Endothelial cell of umbilical vein (primary cell): ENCODE measurements around the gene JPH2. TPM values are rescaled to one million over a fixed set of nuclear protein-coding genes. Genes with fewer than 3 reads are reported as not detected.

Source experiments
- BruUV-seq: library from RNA; stranded (reverse); fragments of 400-500 nt; replicated peaks from 2 replicates; lab custom pipeline; 2021; lab: Mats Ljungman, UMichigan
- CTCF ChIA-PET: fragments of 300-600, 350-600 bp; sonication (Branson Sonifier 250); formaldehyde crosslinking; loops from one replicate; lab custom pipeline; 2021; ENCODE audit warnings: antibody characterized with exemption, inconsistent platforms; lab: Charles Lee
- POLR2A ChIA-PET: fragments of 300-600, 350-600 bp; sonication (Branson Sonifier 250); formaldehyde crosslinking; loops from one replicate; lab custom pipeline; 2021; ENCODE audit warnings: antibody characterized with exemption, inconsistent platforms; lab: Charles Lee
- DNase-seq: peaks from one replicate; pipeline ENCODE4 v3.0.0-alpha.2; 2011; ENCODE audit warnings: low read depth, low spot score
- FAIRE-seq: peaks from 2 replicates; lab custom pipeline; 2011; peaks lifted over from hg19 to GRCh38; lab: Jason Lieb, UNC
- H2AFZ ChIP-seq: 2 replicates; pipeline ENCODE4 v1.6.0; 2012; ENCODE audit warnings: low read depth, low read length, control low read depth, inconsistent platforms
- H3K27ac ChIP-seq: 2 replicates; pipeline ENCODE4 v1.5.1; 2011; ENCODE audit warnings: low read depth, mild to moderate bottlenecking, control low read depth, low read length, moderate library complexity; ENCODE audit not compliant: insufficient read depth
- H3K27me3 ChIP-seq, 2 experiments: 2 replicates each; pipeline versions ENCODE4 v1.6.0 to v1.6.1; 2011; ENCODE audit warnings: low read length in 2 of 2, mixed read lengths in 1 of 2; ENCODE audit not compliant: control insufficient read depth in 2 of 2, insufficient read depth in 2 of 2
- H3K36me3 ChIP-seq, 2 experiments: 2 replicates in 1 of 2; 3 replicates in 1 of 2; pipeline ENCODE4 v1.5.1; 2011; ENCODE audit warnings: low read length in 2 of 2, mild to moderate bottlenecking in 1 of 2, moderate library complexity in 1 of 2; ENCODE audit not compliant: control insufficient read depth in 2 of 2, insufficient read depth in 2 of 2; ENCODE audit errors: extremely low read depth in 1 of 2
- H3K4me1 ChIP-seq: 3 replicates; pipeline ENCODE4 v1.5.1; 2011; ENCODE audit warnings: mild to moderate bottlenecking, low read length; ENCODE audit not compliant: control insufficient read depth, insufficient read depth; ENCODE audit errors: extremely low read depth
- H3K4me2 ChIP-seq: 2 replicates; pipeline ENCODE4 v1.6.1; 2011; ENCODE audit warnings: low read length, control low read depth, mixed read lengths; ENCODE audit not compliant: insufficient read depth
- H3K4me3 ChIP-seq, 3 experiments: fragments of 200-600 bp in 1 of 3; sonication (generic), shearing (Covaris generic) in 1 of 3; replicated peaks in 1 of 3; 2 replicates each; pipeline ENCODE4 v1.5.1; 2011 to 2016; ENCODE audit warnings: control low read depth in 3 of 3, low read length in 3 of 3, mild to moderate bottlenecking in 2 of 3, inconsistent platforms in 1 of 3, low read depth in 1 of 3, moderate library complexity in 1 of 3; ENCODE audit not compliant: insufficient read depth in 1 of 3
- H3K79me2 ChIP-seq: 2 replicates; pipeline ENCODE4 v1.6.0; 2012; ENCODE audit warnings: low read length, inconsistent platforms; ENCODE audit not compliant: control insufficient read depth, insufficient read depth
- H3K9ac ChIP-seq: replicated peaks from 2 replicates; pipeline ENCODE3; 2011; ENCODE audit warnings: low read length, control low read depth; ENCODE audit not compliant: insufficient read depth; ENCODE audit errors: extremely low read depth
- H3K9me1 ChIP-seq: replicated peaks from 3 replicates; pipeline ENCODE4 v1.6.0; 2011; ENCODE audit warnings: mild to moderate bottlenecking, low read length; ENCODE audit not compliant: control insufficient read depth, insufficient read depth; ENCODE audit errors: extremely low read depth
- H3K9me3 ChIP-seq: replicated peaks from 2 replicates; pipeline ENCODE4 v1.5.1; 2012; ENCODE audit warnings: low read length, inconsistent platforms; ENCODE audit not compliant: control insufficient read depth, insufficient read depth
- H4K20me1 ChIP-seq: replicated peaks from 2 replicates; pipeline ENCODE3; 2011; ENCODE audit warnings: mild to moderate bottlenecking, low read length; ENCODE audit not compliant: control insufficient read depth, insufficient read depth; ENCODE audit errors: extremely low read depth
- GATA2 ChIP-seq: IDR thresholded peaks from 2 replicates; pipeline ENCODE4 v1.7.0; 2011; ENCODE audit warnings: low read depth, mild to moderate bottlenecking, moderate library complexity, mixed read lengths, low read length; ENCODE audit not compliant: insufficient read length, insufficient read depth
- JUN ChIP-seq: IDR thresholded peaks from 2 replicates; pipeline ENCODE4 v1.6.1; 2011; ENCODE audit warnings: borderline replicate concordance, low read depth; ENCODE audit not compliant: insufficient read length, insufficient read depth
- MYC ChIP-seq: IDR thresholded peaks from one replicate; pipeline ENCODE4 v1.6.1; 2011; ENCODE audit warnings: mild to moderate bottlenecking, low read depth, low read length
- POLR2A ChIP-seq: IDR thresholded peaks from 2 replicates; pipeline ENCODE4 v1.6.1; 2012; ENCODE audit warnings: low read depth, mild to moderate bottlenecking, control low read depth, low read length
- POLR2AphosphoS5 ChIP-seq: IDR thresholded peaks from 2 replicates; pipeline ENCODE4 v1.6.1; 2012; ENCODE audit warnings: low read depth, mild to moderate bottlenecking, control low read depth, low read length, moderate library complexity; ENCODE audit not compliant: insufficient read depth
- dilution Hi-C: fragments of 300-500 bp; cut with MboI; formaldehyde crosslinking; loops from one replicate; pipeline ENCODE4 v1.15.0; 2019; ENCODE audit warnings: low sequenced_read_pairs; ENCODE audit not compliant: extremely low pct_ligation_motif_present
- intact Hi-C: fragments of 100-400 bp; cut with micrococcal nuclease; formaldehyde crosslinking; loops from one replicate; pipeline ENCODE4 v1.10.0; 2022
- polyA plus RNA-seq, 4 experiments: library from polyadenylated mRNA; depleted of rRNA in 3 of 4; stranded (reverse) in 3 of 4; unstranded in 1 of 4; fragments of >200 nt; gene quantifications; 2 replicates each; pipeline versions ENCODE4 v1.2.1 to v1.2.3, GENCODE V29; 2011 to 2012; ENCODE audit warnings: missing spikeins in 1 of 4
- total RNA-seq: library from RNA; stranded (reverse); gene quantifications from 2 replicates; pipeline ENCODE4 v1.2.3, GENCODE V29; 2021
- TF ChIP-seq, protein P1 (sequence below), 2 donors: IDR thresholded peaks; 1 replicate in 1 of 2; 2 replicates in 1 of 2; pipeline ENCODE4 v1.5.1; 2011; ENCODE audit warnings: low read length in 2 of 2, mild to moderate bottlenecking in 2 of 2, moderate library complexity in 2 of 2, control low read depth in 1 of 2, inconsistent platforms in 1 of 2, low read depth in 1 of 2; ENCODE audit not compliant: insufficient read depth in 1 of 2; ENCODE audit errors: extremely low read depth in 1 of 2
- TF ChIP-seq, protein P2 (sequence below): IDR thresholded peaks from 2 replicates; pipeline ENCODE4 v1.6.1; 2011; ENCODE audit not compliant: insufficient read depth, insufficient read length

JPH2 gene
- total and polyA plus RNA-seq, 2 donors (not counting 3 experiments of a cell fraction or from before 2014, with no cell fraction given) = not detected

DNA sequence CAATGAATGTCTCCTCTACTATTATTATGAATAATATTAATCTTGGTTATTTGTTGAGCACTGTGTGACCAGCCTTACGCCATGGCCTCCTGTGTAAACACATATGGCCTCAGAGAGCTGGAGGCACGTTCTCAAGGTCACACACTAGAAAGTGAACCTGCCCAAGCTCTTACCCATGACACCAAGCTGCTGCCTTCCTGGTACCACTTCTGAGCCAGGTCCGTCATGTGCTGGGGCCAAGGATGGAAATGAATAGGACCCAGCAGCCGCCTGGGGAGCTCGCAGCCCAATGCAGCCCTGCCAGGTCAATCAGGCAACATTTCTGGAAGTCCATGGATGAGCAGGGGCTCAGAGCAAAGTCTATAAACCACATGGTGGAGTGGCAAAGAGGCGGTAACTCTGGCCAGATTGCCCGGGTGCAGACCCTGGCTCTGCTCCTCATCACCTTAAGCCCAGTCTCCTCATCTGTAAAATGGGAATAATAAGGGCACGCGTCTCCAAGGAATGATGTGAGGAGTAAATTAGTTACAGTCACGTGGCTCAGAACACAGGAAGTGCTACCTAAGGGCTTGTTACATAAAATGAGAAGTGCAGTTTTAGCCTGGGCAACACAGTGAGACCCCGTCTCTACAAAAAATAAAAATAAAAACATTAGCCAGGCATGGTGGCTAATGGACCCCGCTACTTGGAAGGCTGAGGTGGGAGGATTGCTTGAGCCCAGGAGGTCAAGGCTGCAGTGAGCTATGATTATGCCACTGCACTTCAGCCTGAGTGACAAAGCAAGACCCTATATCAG lies 61.5 kb downstream of the JPH2 start:
- no peak for DNase-seq

More for the DNA sequence above, 61.5 kb downstream of the JPH2 start:
- TF ChIP-seq POLR2AphosphoS5 = no peak
- TF ChIP-seq MYC = no peak
- TF ChIP-seq, protein P1, sequence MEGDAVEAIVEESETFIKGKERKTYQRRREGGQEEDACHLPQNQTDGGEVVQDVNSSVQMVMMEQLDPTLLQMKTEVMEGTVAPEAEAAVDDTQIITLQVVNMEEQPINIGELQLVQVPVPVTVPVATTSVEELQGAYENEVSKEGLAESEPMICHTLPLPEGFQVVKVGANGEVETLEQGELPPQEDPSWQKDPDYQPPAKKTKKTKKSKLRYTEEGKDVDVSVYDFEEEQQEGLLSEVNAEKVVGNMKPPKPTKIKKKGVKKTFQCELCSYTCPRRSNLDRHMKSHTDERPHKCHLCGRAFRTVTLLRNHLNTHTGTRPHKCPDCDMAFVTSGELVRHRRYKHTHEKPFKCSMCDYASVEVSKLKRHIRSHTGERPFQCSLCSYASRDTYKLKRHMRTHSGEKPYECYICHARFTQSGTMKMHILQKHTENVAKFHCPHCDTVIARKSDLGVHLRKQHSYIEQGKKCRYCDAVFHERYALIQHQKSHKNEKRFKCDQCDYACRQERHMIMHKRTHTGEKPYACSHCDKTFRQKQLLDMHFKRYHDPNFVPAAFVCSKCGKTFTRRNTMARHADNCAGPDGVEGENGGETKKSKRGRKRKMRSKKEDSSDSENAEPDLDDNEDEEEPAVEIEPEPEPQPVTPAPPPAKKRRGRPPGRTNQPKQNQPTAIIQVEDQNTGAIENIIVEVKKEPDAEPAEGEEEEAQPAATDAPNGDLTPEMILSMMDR (IDR thresholded peaks at IDR 0.05; ENCODE audit: extremely low read depth in 1 of 2, insufficient read depth in 1 of 2, low read depth in 1 of 2, low read length in 2 of 2) = no peak
- TF ChIP-seq, protein P2, sequence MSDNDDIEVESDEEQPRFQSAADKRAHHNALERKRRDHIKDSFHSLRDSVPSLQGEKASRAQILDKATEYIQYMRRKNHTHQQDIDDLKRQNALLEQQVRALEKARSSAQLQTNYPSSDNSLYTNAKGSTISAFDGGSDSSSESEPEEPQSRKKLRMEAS = no peak
- TF ChIP-seq POLR2A = no peak
- no peak for TF ChIP-seq GATA2
- no peak for TF ChIP-seq JUN
- Histone ChIP-seq H3K27ac (no peak overlapping the region), H3K9ac (no peak overlapping the region), H3K79me2 (no peaks in the 10 kb centered on the region), H3K4me1 (no peaks in the 10 kb centered on the region), H4K20me1 (no peaks in the 10 kb centered on the region), H3K4me3 (no peak overlapping the region), H3K9me1 (no peaks in the 10 kb centered on the region), H3K4me2 (no peak overlapping the region), H3K36me3 (no peaks in the 10 kb centered on the region), H3K27me3 (peaks cover 0 to 9% of the 10 kb centered on the region in 2 experiments), H3K9me3 (no peaks in the 10 kb centered on the region), H2AFZ (no peak overlapping the region)
- ChIA-PET CTCF (interaction anchor here (1.2 kb wide), 1 partner anchor 64 kb away, joined by 4 read pairs; no protein-coding TSS in a partner anchor), POLR2A (no interaction called here)
- dilution Hi-C loops (no loop called here), intact Hi-C loops (no loop called here)
- BruUV-seq = no TSS peak
- FAIRE-seq = no peak
